Calu3 (cell line): ENCODE results near the gene S100A11. TPM values are rescaled to one million over a fixed set of nuclear protein-coding genes. Genes with fewer than 3 reads are reported as not detected.

Source experiments
- BruUV-seq: library from RNA; stranded (reverse); fragments of 400-500 nt; replicated peaks from 2 replicates; lab custom pipeline; 2021; lab: Mats Ljungman, UMichigan
- CTCF ChIA-PET: fragments of 300-600 bp; sonication (Branson Sonifier 250); formaldehyde crosslinking; loops from one replicate; lab custom pipeline; 2022; ENCODE audit warnings: antibody characterized with exemption; lab: Charles Lee
- DNase-seq: peaks from one replicate; pipeline ENCODE4 v3.0.0; 2022
- H3K27ac Mint-ChIP-seq: one replicate; pipeline ENCODE4 v1.8.0; 2022; ENCODE audit warnings: mixed read lengths; ENCODE audit not compliant: unreplicated experiment
- H3K27me3 Mint-ChIP-seq: one replicate; pipeline ENCODE4 v1.8.0; 2022; ENCODE audit warnings: mixed read lengths; ENCODE audit not compliant: unreplicated experiment
- H3K36me3 Mint-ChIP-seq: one replicate; pipeline ENCODE4 v1.8.0; 2022; ENCODE audit warnings: mild to moderate bottlenecking, moderate library complexity, mixed read lengths; ENCODE audit not compliant: insufficient read depth, unreplicated experiment
- H3K4me1 Mint-ChIP-seq: one replicate; pipeline ENCODE4 v1.8.0; 2022; ENCODE audit warnings: mild to moderate bottlenecking, low read depth, mixed read lengths; ENCODE audit not compliant: unreplicated experiment
- H3K4me3 Mint-ChIP-seq: one replicate; pipeline ENCODE4 v1.8.0; 2022; ENCODE audit warnings: mild to moderate bottlenecking, low read depth, moderate library complexity, mixed read lengths; ENCODE audit not compliant: unreplicated experiment
- H3K9me3 Mint-ChIP-seq: one replicate; pipeline ENCODE4 v1.8.0; 2022; ENCODE audit warnings: low read depth, mixed read lengths; ENCODE audit not compliant: unreplicated experiment
- intact Hi-C: fragments of 100-400 bp; cut with micrococcal nuclease; formaldehyde crosslinking; loops from one replicate; pipeline ENCODE4 v1.10.0; 2022; ENCODE audit not compliant: unreplicated experiment
- total RNA-seq: library from RNA; stranded (reverse); gene quantifications from 2 replicates; pipeline ENCODE4 v1.2.3, GENCODE V29; 2022
- TF ChIP-seq, protein P1 (sequence below): fragments of 200-600 bp; IDR thresholded peaks from one replicate; pipeline ENCODE4 v1.8.0; 2022; ENCODE audit warnings: antibody characterized with exemption; ENCODE audit not compliant: unreplicated experiment

Gene S100A11
- total RNA-seq, 1 experiment from 2014 or later = 1,217 TPM

DNA sequence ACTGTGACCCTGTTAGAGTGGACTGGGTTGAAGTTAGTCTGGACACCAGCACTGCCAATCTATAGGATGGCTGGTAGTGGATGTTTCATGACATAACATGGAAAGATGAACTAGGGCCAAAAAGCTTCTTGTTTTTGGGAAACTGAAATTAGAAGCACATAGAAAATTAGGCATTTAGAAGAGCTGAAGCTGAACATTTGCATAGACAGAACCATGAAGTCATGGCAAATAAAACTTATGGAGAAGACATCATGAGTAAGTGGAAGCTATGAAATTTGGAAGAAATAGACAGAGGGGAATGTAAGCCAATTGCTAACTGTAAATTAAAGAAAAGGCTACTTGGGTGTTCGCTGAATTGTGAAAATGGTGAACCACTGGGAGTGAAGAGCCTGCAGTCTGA, 2.7 kb upstream of the S100A11 start:
- Mint-ChIP-seq H3K27me3 (no peaks in the 10 kb centered on the region), H3K4me1 (no peaks in the 10 kb centered on the region), H3K36me3 (peaks cover 28% of the 10 kb centered on the region), H3K27ac (no peak overlapping the region), H3K9me3 (no peaks in the 10 kb centered on the region), H3K4me3 (no peak overlapping the region)
- TF ChIP-seq, protein P1, sequence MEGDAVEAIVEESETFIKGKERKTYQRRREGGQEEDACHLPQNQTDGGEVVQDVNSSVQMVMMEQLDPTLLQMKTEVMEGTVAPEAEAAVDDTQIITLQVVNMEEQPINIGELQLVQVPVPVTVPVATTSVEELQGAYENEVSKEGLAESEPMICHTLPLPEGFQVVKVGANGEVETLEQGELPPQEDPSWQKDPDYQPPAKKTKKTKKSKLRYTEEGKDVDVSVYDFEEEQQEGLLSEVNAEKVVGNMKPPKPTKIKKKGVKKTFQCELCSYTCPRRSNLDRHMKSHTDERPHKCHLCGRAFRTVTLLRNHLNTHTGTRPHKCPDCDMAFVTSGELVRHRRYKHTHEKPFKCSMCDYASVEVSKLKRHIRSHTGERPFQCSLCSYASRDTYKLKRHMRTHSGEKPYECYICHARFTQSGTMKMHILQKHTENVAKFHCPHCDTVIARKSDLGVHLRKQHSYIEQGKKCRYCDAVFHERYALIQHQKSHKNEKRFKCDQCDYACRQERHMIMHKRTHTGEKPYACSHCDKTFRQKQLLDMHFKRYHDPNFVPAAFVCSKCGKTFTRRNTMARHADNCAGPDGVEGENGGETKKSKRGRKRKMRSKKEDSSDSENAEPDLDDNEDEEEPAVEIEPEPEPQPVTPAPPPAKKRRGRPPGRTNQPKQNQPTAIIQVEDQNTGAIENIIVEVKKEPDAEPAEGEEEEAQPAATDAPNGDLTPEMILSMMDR = no peak
- no peak for DNase-seq
- CTCF ChIA-PET = interaction anchor here (0.6 to 1.4 kb wide), 3 partner anchors 9 to 1176 kb away, joined by 3 to 10 read pairs (median 8); no protein-coding TSS in a partner anchor
- no TSS peak for BruUV-seq
- intact Hi-C loops = no loop called here

DNA sequence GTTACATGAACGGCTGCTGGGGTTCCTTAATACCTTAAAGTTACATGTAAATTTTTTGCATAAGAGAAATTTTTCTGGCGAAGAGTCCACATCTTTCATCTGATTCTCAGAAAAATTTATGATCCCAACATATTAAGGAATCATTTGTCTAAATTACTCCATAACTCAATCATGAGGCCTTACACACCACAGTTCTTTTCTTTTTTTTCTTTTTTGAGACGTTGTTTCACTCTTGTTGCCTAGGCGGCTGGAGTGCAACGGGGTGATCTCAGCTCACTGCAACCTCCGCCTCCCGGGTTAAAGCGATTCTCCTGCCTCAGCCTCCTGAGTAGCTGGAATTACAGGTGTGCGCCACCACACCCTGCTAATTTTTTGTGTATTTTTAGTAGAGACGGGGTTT, 2.1 kb upstream of the S100A11 start:
- Mint-ChIP-seq H3K36me3 (peaks cover 34% of the 10 kb centered on the region), H3K27me3 (no peaks in the 10 kb centered on the region), H3K4me1 (peaks cover under 1% of the 10 kb centered on the region), H3K9me3 (no peaks in the 10 kb centered on the region), H3K27ac (no peak overlapping the region), H3K4me3 (no peak overlapping the region)
- CTCF ChIA-PET = interaction anchor here (0.6 to 4.8 kb wide), 4 partner anchors 9 to 1176 kb away, joined by 3 to 59 read pairs (median 9); no protein-coding TSS in a partner anchor
- DNase-seq = no peak
- TF ChIP-seq, protein P1 = no peak
- no TSS peak for BruUV-seq
- intact Hi-C loops = no loop called here

DNA sequence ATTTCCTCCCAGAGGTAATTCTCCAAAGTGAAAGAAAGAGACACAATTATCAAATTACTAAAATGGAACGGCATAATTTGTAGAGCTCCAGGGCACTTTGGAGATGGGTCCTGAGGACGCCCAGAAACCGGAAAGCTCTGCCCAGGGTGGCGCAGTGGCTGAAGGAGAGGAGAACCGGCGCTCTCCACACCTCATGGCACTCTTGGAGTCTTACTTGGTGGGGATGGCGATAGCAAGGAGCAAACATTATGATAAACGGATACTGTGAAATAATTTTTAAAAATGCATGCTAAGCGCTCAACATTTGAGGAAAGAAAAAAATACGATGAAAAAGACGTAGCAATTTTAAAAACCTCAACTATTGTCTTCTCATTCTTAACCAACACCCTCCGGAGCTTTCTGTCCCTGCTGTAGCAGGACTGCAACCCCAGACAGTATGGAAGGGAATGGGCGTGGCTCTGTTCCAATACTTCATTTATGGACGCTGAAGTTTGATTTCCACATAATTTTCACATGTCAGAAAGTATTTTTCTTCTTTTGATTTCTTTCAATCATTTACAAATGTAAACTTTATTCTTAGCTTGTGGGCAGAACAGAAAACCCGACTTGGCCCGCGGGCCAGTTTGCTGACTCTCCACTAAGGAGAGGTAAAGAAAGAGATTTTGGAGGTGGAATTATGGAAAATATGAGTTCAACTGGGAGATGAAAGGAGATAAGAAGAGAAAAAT, 1.1 kb downstream of the S100A11 start:
- peak overlapping the region; percentile 90 for H3K27ac Mint-ChIP-seq
- H3K4me3 Mint-ChIP-seq = peak overlapping the region; percentile 75
- CTCF ChIA-PET = interaction anchor here (0.6 to 4.8 kb wide), 6 partner anchors 11 to 1831 kb away, joined by 3 to 59 read pairs (median 8); no protein-coding TSS in a partner anchor
- BruUV-seq = TSS peak; percentile 95
- intact Hi-C loops = loop anchor here (2.0 kb wide), 2 partner anchors 13 to 37 kb away; no protein-coding TSS in a partner anchor
- TF ChIP-seq, protein P1 = no peak
- peaks cover 2% of the 10 kb centered on the region for H3K9me3 Mint-ChIP-seq
- peaks cover 63% of the 10 kb centered on the region for H3K36me3 Mint-ChIP-seq
- no peaks in the 10 kb centered on the region for H3K27me3 Mint-ChIP-seq
- DNase-seq = peak; percentile 41
- peaks cover 20% of the 10 kb centered on the region for H3K4me1 Mint-ChIP-seq

DNA sequence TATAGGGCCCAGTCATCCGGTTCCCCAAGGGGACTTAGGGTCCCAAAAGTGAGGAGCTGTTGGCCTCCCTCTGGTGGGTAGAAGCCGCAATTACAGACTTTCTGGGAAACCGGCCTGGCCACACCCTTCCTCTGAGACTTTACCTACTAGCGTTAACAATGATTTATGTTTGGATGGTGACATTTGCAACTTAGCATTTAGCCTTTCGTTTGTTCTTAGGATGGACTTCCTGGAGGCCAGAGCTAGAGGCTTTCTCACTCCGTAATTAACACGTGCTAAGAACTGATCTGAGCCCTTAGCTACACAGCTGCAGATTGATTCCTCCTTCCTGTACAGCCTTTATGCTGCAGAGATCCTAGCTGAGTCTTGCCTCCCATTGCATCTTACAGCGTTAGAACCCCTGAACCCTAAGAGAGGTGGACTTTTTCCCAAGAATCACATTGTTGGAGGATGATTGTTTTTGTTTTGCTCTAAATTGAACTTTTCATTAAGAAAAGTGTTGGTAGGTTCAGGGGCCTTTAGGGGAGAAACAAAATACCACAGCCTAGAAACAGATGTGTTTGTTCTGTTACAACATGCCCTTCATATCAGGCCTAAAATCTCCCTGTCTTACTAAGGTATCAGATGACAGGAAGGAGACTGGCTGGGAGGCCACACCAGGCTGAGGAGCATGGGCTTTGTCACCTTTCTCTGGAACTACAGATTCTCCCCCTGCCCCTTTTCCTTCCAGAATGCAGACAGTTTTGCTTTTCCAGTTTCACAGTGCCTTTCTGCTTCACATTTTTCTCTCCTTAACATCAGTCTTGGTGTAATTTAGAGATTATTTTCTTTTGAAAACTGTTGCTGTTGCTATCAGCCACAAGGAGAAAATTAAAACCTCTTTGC, 1.9 kb downstream of the S100A11 start:
- H3K27ac Mint-ChIP-seq = peak overlapping the region; percentile 90
- TF ChIP-seq, protein P1 = peak; percentile 95
- CTCF ChIA-PET = interaction anchor here (0.6 to 4.8 kb wide), 18 partner anchors 10 to 1831 kb away, joined by 3 to 59 read pairs (median 6); partner anchors contain the start of gene THEM4
- H3K4me1 Mint-ChIP-seq = peaks cover 22% of the 10 kb centered on the region
- peaks cover 71% of the 10 kb centered on the region for H3K36me3 Mint-ChIP-seq
- peak overlapping the region; percentile 75 for H3K4me3 Mint-ChIP-seq
- H3K27me3 Mint-ChIP-seq = no peaks in the 10 kb centered on the region
- intact Hi-C loops = loop anchor here (2.0 kb wide), 2 partner anchors 14 to 36 kb away; no protein-coding TSS in a partner anchor
- DNase-seq = peak; percentile 85
- peaks cover 2% of the 10 kb centered on the region for H3K9me3 Mint-ChIP-seq
- no TSS peak for BruUV-seq
